Measurements from ENCODE around the gene SMO.

Gene SMO

GRCh38 chr7:129187681-129188371, 607 bp upstream of the SMO start:
- TF ChIP-seq CTCF (IDR thresholded peaks at IDR 0.05; ENCODE audit: low read depth, low read length, missing control alignments), result no peak
- no peak for DNase-seq (ENCODE audit: low read depth)
- peak overlapping the region; percentile 78 for H3K4me3 ChIP-seq (ENCODE audit: low read depth, low read length)
- in situ Hi-C loops (cut with HindIII; ENCODE audit: low sequenced_read_pairs), result no loop called here

GRCh38 chr7:129188892-129189660, 643 bp downstream of the SMO start:
- DNase-seq (ENCODE audit: low read depth), result no peak
- H3K4me3 ChIP-seq (ENCODE audit: low read depth, low read length), result peak overlapping the region; percentile 78
- in situ Hi-C loops (cut with HindIII; ENCODE audit: low sequenced_read_pairs), result no loop called here
- no peak for TF ChIP-seq CTCF (IDR thresholded peaks at IDR 0.05; ENCODE audit: low read depth, low read length, missing control alignments)

GRCh38 chr7:129189661-129190310, 1.4 kb downstream of the SMO start:
- DNase-seq (ENCODE audit: low read depth), result no peak
- TF ChIP-seq CTCF (IDR thresholded peaks at IDR 0.05; ENCODE audit: low read depth, low read length, missing control alignments), result no peak
- in situ Hi-C loops (cut with HindIII; ENCODE audit: low sequenced_read_pairs), result no loop called here
- H3K4me3 ChIP-seq (ENCODE audit: low read depth, low read length), result peak overlapping the region; percentile 78

GRCh38 chr7:129191272-129191671, 2.8 kb downstream of the SMO start:
- no peak overlapping the region for H3K4me3 ChIP-seq (ENCODE audit: low read depth, low read length)
- in situ Hi-C loops (cut with HindIII; ENCODE audit: low sequenced_read_pairs), result no loop called here
- TF ChIP-seq CTCF (IDR thresholded peaks at IDR 0.05; ENCODE audit: low read depth, low read length, missing control alignments), result no peak
- no peak for DNase-seq (ENCODE audit: low read depth)

GRCh38 chr7:129193892-129194291, 5.5 kb downstream of the SMO start:
- in situ Hi-C loops (cut with HindIII; ENCODE audit: low sequenced_read_pairs), result no loop called here
- no peak for TF ChIP-seq CTCF (IDR thresholded peaks at IDR 0.05; ENCODE audit: low read depth, low read length, missing control alignments)
- no peak for DNase-seq (ENCODE audit: low read depth)
- H3K4me3 ChIP-seq (ENCODE audit: low read depth, low read length), result no peak overlapping the region

- in situ Hi-C loops (cut with HindIII; ENCODE audit: low sequenced_read_pairs), result loop anchor here (5.0 kb wide), 1 partner anchor 75 kb away; no protein-coding TSS in a partner anchor
- H3K4me3 ChIP-seq (ENCODE audit: low read depth, low read length), result no peak overlapping the region
- no peak for TF ChIP-seq CTCF (IDR thresholded peaks at IDR 0.05; ENCODE audit: low read depth, low read length, missing control alignments)
- no peak for DNase-seq (ENCODE audit: low read depth)
These were observed 9.3 kb downstream of the SMO start for GRCh38 chr7:129197771-129198170.
